Loucy (cell line): ENCODE results near the gene PI16.

Source experiments
- EZH2phosphoT487 ChIP-seq: fragments of 200-600 bp; IDR thresholded peaks from 2 replicates; pipeline ENCODE4 v1.6.1; 2018; ENCODE audit warnings: antibody characterized with exemption, mild to moderate bottlenecking, moderate library complexity, borderline replicate concordance
- TF ChIP-seq, protein P1 (sequence below): fragments of 200-600 bp; sonication (generic); conservative IDR thresholded peaks from 2 replicates; pipeline ENCODE4 v1.5.1; 2014; ENCODE audit warnings: mild to moderate bottlenecking, antibody characterized with exemption, low read length

DNA sequence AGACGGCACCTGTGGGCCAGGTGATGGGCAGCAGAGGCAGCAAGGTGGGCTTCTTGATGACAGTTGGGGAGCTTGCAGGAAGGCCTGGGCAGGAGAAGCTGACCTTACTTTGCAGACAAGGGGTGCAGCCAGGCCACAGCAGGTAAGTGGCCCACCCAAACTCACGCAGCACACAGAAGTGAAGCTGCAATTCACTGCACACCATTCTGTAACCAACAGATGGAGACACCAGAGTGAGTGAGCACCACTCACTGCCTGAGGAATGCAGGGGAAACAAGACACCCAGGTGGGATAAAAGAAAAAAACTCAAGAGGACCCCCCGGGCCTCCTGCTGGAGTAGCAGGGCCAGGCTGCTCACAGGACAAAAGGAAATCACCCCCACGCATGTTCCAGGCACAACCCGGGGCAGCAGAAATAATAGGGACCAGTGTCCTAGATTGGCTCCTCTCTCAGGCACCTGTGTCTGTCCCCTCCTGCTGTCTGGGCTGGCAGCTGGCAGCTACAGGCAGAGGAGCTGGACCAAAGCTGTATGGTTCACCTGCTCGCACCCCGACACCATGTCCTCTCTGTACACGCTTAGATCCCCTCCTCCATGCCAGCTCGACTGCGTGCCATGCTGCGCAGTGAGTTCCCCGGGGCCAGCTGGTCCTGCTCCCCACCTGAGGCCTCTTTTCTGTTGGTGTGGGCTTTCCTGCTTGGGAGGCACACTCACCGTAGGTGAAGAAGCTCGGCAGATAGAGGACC lies 26.5 kb downstream of the PI16 start:
- TF ChIP-seq, protein P1, sequence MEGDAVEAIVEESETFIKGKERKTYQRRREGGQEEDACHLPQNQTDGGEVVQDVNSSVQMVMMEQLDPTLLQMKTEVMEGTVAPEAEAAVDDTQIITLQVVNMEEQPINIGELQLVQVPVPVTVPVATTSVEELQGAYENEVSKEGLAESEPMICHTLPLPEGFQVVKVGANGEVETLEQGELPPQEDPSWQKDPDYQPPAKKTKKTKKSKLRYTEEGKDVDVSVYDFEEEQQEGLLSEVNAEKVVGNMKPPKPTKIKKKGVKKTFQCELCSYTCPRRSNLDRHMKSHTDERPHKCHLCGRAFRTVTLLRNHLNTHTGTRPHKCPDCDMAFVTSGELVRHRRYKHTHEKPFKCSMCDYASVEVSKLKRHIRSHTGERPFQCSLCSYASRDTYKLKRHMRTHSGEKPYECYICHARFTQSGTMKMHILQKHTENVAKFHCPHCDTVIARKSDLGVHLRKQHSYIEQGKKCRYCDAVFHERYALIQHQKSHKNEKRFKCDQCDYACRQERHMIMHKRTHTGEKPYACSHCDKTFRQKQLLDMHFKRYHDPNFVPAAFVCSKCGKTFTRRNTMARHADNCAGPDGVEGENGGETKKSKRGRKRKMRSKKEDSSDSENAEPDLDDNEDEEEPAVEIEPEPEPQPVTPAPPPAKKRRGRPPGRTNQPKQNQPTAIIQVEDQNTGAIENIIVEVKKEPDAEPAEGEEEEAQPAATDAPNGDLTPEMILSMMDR, result peak; percentile 26; the same call in 1 of the 2 replicates
- no peak for TF ChIP-seq EZH2phosphoT487
